H9 (cell line): ENCODE results near the gene MMP11. TPM values are rescaled to one million over a fixed set of nuclear protein-coding genes. Genes with fewer than 3 reads are reported as not detected.

Experiments used
- DNase-seq: peaks from one replicate; pipeline ENCODE4 v3.0.0-alpha.2; 2017
- H2AFZ ChIP-seq: one replicate; pipeline ENCODE4 v1.6.1; 2013; ENCODE audit warnings: mild to moderate bottlenecking, low read length, control low read depth, moderate library complexity
- H2AK5ac ChIP-seq: 2 replicates; pipeline ENCODE4 v1.6.1; 2013; ENCODE audit warnings: low read length, control low read depth, mixed read lengths; ENCODE audit not compliant: insufficient read length
- H2BK120ac ChIP-seq: one replicate; pipeline ENCODE4 v1.6.1; 2013; ENCODE audit warnings: low read depth, mild to moderate bottlenecking, low read length, control low read depth, inconsistent platforms; ENCODE audit not compliant: poor library complexity, severe bottlenecking
- H2BK12ac ChIP-seq: 2 replicates; pipeline ENCODE4 v1.6.1; 2013; ENCODE audit warnings: low read length, control low read depth, mixed read lengths, low read depth; ENCODE audit not compliant: insufficient read length
- H2BK15ac ChIP-seq: 2 replicates; pipeline ENCODE4 v1.6.1; 2013; ENCODE audit warnings: low read depth, low read length, control low read depth
- H2BK20ac ChIP-seq: one replicate; pipeline ENCODE4 v1.6.1; 2013; ENCODE audit warnings: low read depth, mild to moderate bottlenecking, low read length, control low read depth, inconsistent platforms; ENCODE audit not compliant: poor library complexity, severe bottlenecking
- H2BK5ac ChIP-seq: 2 replicates; pipeline ENCODE4 v1.6.1; 2013; ENCODE audit warnings: low read length, control low read depth, mixed read lengths; ENCODE audit not compliant: insufficient read length
- H3K14ac ChIP-seq: 2 replicates; pipeline ENCODE4 v1.6.1; 2013; ENCODE audit warnings: low read length, control low read depth; ENCODE audit not compliant: insufficient read depth
- H3K18ac ChIP-seq: 2 replicates; pipeline ENCODE4 v1.6.1; 2013; ENCODE audit warnings: low read depth, mild to moderate bottlenecking, mixed read lengths, low read length, control low read depth; ENCODE audit not compliant: insufficient read length
- H3K23ac ChIP-seq: 2 replicates; pipeline ENCODE4 v1.6.1; 2013; ENCODE audit warnings: low read length, control low read depth, mixed read lengths, low read depth; ENCODE audit not compliant: insufficient read length
- H3K23me2 ChIP-seq: 2 replicates; pipeline ENCODE4 v1.6.1; 2013; ENCODE audit warnings: low read depth, mild to moderate bottlenecking, mixed read lengths, low read length, control low read depth; ENCODE audit not compliant: insufficient read length, poor library complexity, severe bottlenecking
- H3K27ac ChIP-seq: 2 replicates; pipeline ENCODE4 v1.5.1; 2013; ENCODE audit warnings: low read length, control low read depth, mixed read lengths, low read depth; ENCODE audit not compliant: insufficient read length
- H3K27me3 ChIP-seq: 2 replicates; pipeline ENCODE4 v1.6.1; 2013; ENCODE audit warnings: low read length, control low read depth, inconsistent platforms; ENCODE audit not compliant: insufficient read depth
- H3K4ac ChIP-seq: 2 replicates; pipeline ENCODE4 v1.6.1; 2013; ENCODE audit warnings: low read depth, mild to moderate bottlenecking, control low read depth, inconsistent platforms, low read length, moderate library complexity
- H3K4me1 ChIP-seq: 2 replicates; pipeline ENCODE4 v1.6.1; 2013; ENCODE audit warnings: low read length, control low read depth, inconsistent platforms; ENCODE audit not compliant: insufficient read depth
- H3K4me2 ChIP-seq: 2 replicates; pipeline ENCODE4 v1.6.1; 2013; ENCODE audit warnings: low read length, control low read depth, mixed read lengths; ENCODE audit not compliant: insufficient read length, insufficient read depth
- H3K56ac ChIP-seq: 2 replicates; pipeline ENCODE4 v1.6.1; 2013; ENCODE audit warnings: low read depth, mild to moderate bottlenecking, mixed read lengths, low read length, control low read depth; ENCODE audit not compliant: insufficient read length
- H3K79me1 ChIP-seq: 2 replicates; pipeline ENCODE4 v1.6.1; 2013; ENCODE audit warnings: low read depth, mild to moderate bottlenecking, moderate library complexity, low read length, control low read depth, inconsistent platforms; ENCODE audit not compliant: insufficient read depth, poor library complexity, severe bottlenecking
- H3K79me2 ChIP-seq: 2 replicates; pipeline ENCODE4 v1.6.1; 2013; ENCODE audit warnings: low read length, control low read depth, inconsistent platforms; ENCODE audit not compliant: insufficient read depth
- H3K9ac ChIP-seq: 2 replicates; pipeline ENCODE4 v1.6.1; 2013; ENCODE audit warnings: low read length, control low read depth, mixed read lengths; ENCODE audit not compliant: insufficient read length; ENCODE audit errors: extremely low read depth
- H3K9me3 ChIP-seq: one replicate; pipeline ENCODE4 v1.6.1; 2013; ENCODE audit warnings: low read depth, low read length, inconsistent platforms; ENCODE audit not compliant: control insufficient read depth
- H3T11ph ChIP-seq: one replicate; pipeline ENCODE4 v1.6.1; 2013; ENCODE audit warnings: mild to moderate bottlenecking, low read length, control low read depth, inconsistent platforms
- H4K20me1 ChIP-seq: one replicate; pipeline ENCODE4 v1.6.1; 2013; ENCODE audit not compliant: control insufficient read depth, insufficient read length, insufficient read depth
- H4K5ac ChIP-seq: 2 replicates; pipeline ENCODE4 v1.6.1; 2013; ENCODE audit warnings: low read depth, mild to moderate bottlenecking, mixed read lengths, low read length, control low read depth; ENCODE audit not compliant: insufficient read length
- H4K8ac ChIP-seq: replicated peaks from 2 replicates; pipeline ENCODE4 v1.6.1; 2013; ENCODE audit warnings: low read length, control low read depth, mixed read lengths, low read depth; ENCODE audit not compliant: insufficient read length
- H4K91ac ChIP-seq: 2 replicates; pipeline ENCODE4 v1.6.1; 2013; ENCODE audit warnings: low read depth, mild to moderate bottlenecking, moderate library complexity, mixed read lengths, low read length, control low read depth; ENCODE audit not compliant: insufficient read length
- H3K27ac Mint-ChIP-seq, 3 experiments: 2 replicates in 2 of 3; 3 replicates in 1 of 3; pipeline ENCODE4 v1.8.0; 2020 to 2021; ENCODE audit warnings: mixed read lengths in 3 of 3, mild to moderate bottlenecking in 1 of 3, moderate library complexity in 1 of 3
- H3K27me3 Mint-ChIP-seq: 2 replicates; pipeline ENCODE4 v1.8.0; 2021; ENCODE audit warnings: low read depth, mild to moderate bottlenecking, moderate library complexity, mixed read lengths
- H3K36me3 Mint-ChIP-seq, 3 experiments: 2 replicates in 2 of 3; 3 replicates in 1 of 3; pipeline ENCODE4 v1.8.0; 2020 to 2021; ENCODE audit warnings: low read depth in 3 of 3, mixed read lengths in 3 of 3; ENCODE audit not compliant: insufficient read depth in 1 of 3
- H3K4me1 Mint-ChIP-seq, 2 experiments: 2 replicates each; pipeline ENCODE4 v1.8.0; 2020; ENCODE audit warnings: mixed read lengths in 2 of 2
- H3K4me3 Mint-ChIP-seq, 2 experiments: 2 replicates in 1 of 2; 3 replicates in 1 of 2; pipeline ENCODE4 v1.8.0; 2020 to 2021; ENCODE audit warnings: mild to moderate bottlenecking in 2 of 2, mixed read lengths in 2 of 2, moderate library complexity in 1 of 2
- H3K9me3 Mint-ChIP-seq, 2 experiments: 2 replicates in 1 of 2; 3 replicates in 1 of 2; pipeline ENCODE4 v1.8.0; 2020; ENCODE audit warnings: mild to moderate bottlenecking in 2 of 2, mixed read lengths in 2 of 2, moderate library complexity in 1 of 2
- WGBS: extraction: QIAGEN DNeasy Blood & Tissue Kit; methylation state at CpG from one replicate; pipeline ENCODE4 v1.1.7; 2013; ENCODE audit warnings: missing lambda C conversion rate, low lambda C conversion rate, mixed read lengths; ENCODE audit not compliant: insufficient read length; ENCODE audit errors: extremely low coverage; 5-methylcytosine and 5-hydroxymethylcytosine counted together
- total RNA-seq: library from RNA; stranded (reverse); gene quantifications from 2 replicates; pipeline ENCODE4 v1.2.1, GENCODE V29; 2021
- TF ChIP-seq, protein P1 (sequence below): fragments of 200-600 bp; sonication (generic); conservative IDR thresholded peaks from 3 replicates; pipeline ENCODE4 v1.8.0; 2021; ENCODE audit warnings: antibody characterized with exemption, mild to moderate bottlenecking

Gene MMP11
- total RNA-seq, 1 experiment from 2014 or later: 5.3 TPM

DNA sequence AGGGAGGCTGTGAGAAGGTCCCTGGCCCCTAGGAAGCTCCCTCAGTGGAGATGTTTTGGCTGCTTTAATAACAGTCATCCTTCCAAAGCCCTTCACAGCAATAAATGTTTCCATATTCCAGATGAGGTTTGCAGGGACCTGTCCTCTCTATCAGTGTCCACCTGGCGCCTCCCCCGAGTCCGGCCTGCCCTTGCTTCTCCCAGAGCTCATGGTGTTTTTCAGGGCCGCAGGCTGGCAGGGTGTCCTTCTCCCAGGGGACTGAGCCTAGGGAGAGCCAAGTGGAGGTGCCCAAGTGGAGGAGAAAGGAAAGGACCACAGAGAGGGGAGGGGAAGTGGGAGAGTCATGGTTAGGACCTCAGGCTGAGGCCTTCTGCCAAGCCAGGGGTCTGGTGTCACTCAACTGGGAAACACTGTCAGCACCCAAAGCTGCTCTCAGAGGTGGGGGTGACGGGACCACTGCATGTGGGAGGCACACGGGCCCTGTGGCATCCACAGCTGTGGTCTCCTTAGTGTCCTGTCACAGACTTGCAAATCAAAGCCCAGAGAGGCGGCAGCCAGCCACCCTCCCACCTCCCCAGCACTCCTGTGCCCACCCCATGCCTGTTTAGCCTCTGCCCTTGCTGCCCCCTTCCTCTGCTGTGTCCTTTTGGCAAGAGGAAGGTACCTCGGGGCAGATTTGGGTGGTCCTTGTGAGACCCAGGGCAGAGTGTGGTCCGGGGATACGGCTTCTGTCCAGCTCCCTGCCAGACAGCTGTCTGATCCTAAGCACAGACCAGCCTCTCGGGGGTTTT is 59.8 kb downstream of the MMP11 start:
- WGBS: no CpG with 5 or more reads among the region's 11 CpGs
- Mint-ChIP-seq H3K4me3 (no peak overlapping the region), H3K27me3 (no peaks in the 10 kb centered on the region), H3K9me3 (no peaks in the 10 kb centered on the region), H3K36me3 (peaks cover 23 to 47% (median 45%) of the 10 kb centered on the region in 3 experiments), H3K27ac (peak overlapping the region in 2 of 3 experiments; percentile 61 to 93; a peak in 1 of 7 replicates), H3K4me1 (peaks cover 2 to 4% of the 10 kb centered on the region in 2 experiments)
- Histone ChIP-seq H3K4ac (no peak overlapping the region), H4K91ac (no peak overlapping the region), H3K27me3 (no peaks in the 10 kb centered on the region), H3T11ph (no peak overlapping the region), H2BK20ac (no peak overlapping the region), H4K20me1 (no peaks in the 10 kb centered on the region), H4K8ac (no peak overlapping the region), H4K5ac (no peak overlapping the region), H3K79me1 (no peaks in the 10 kb centered on the region), H3K14ac (no peak overlapping the region), H2BK5ac (no peak overlapping the region), H3K56ac (no peak overlapping the region), H3K4me1 (no peaks in the 10 kb centered on the region), H3K23ac (no peak overlapping the region), H3K4me2 (no peak overlapping the region), H3K79me2 (no peaks in the 10 kb centered on the region), H2AK5ac (no peak overlapping the region), H2BK12ac (no peak overlapping the region), H3K23me2 (no peaks in the 10 kb centered on the region), H3K18ac (no peak overlapping the region), H3K9me3 (no peaks in the 10 kb centered on the region), H3K27ac (no peak overlapping the region), H2AFZ (no peak overlapping the region), H2BK120ac (no peak overlapping the region), H2BK15ac (no peak overlapping the region), H3K9ac (no peak overlapping the region)
- TF ChIP-seq, protein P1, sequence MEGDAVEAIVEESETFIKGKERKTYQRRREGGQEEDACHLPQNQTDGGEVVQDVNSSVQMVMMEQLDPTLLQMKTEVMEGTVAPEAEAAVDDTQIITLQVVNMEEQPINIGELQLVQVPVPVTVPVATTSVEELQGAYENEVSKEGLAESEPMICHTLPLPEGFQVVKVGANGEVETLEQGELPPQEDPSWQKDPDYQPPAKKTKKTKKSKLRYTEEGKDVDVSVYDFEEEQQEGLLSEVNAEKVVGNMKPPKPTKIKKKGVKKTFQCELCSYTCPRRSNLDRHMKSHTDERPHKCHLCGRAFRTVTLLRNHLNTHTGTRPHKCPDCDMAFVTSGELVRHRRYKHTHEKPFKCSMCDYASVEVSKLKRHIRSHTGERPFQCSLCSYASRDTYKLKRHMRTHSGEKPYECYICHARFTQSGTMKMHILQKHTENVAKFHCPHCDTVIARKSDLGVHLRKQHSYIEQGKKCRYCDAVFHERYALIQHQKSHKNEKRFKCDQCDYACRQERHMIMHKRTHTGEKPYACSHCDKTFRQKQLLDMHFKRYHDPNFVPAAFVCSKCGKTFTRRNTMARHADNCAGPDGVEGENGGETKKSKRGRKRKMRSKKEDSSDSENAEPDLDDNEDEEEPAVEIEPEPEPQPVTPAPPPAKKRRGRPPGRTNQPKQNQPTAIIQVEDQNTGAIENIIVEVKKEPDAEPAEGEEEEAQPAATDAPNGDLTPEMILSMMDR: no peak
- DNase-seq: no peak
